NOMO-1 treated with DMSO at 0.1 percent for 48 hours (cell line): ENCODE measurements around the gene ELOB.

ENCODE experiments used
- DNase-seq: peaks from one replicate; lab custom pipeline; 2025; ENCODE audit not compliant: unreplicated experiment; lab: John Stamatoyannopoulos, UW

Gene ELOB

GRCh38 chr16:2784358-2785100 is 7.4 kb upstream of the ELOB start:
- no peak for DNase-seq

GRCh38 chr16:2783581-2784357 is 6.7 kb upstream of the ELOB start:
- no peak for DNase-seq

- DNase-seq, result no peak
These were observed 5.7 kb upstream of the ELOB start for GRCh38 chr16:2782583-2783351.

- no peak for DNase-seq
These were observed 3.2 kb upstream of the ELOB start for GRCh38 chr16:2779978-2780898.

- DNase-seq, result no peak
These were observed 2.3 kb upstream of the ELOB start for GRCh38 chr16:2779151-2779920.

- no peak for DNase-seq
These were observed 1.5 kb upstream of the ELOB start for GRCh38 chr16:2778630-2778958.

- no peak for DNase-seq
These were observed 986 bp upstream of the ELOB start for GRCh38 chr16:2777903-2778629.

- no peak for DNase-seq
These were observed 460 bp downstream of the ELOB start for GRCh38 chr16:2776500-2777139.

GRCh38 chr16:2775765-2776499 is 1.1 kb downstream of the ELOB start:
- no peak for DNase-seq

- no peak for DNase-seq
These were observed 1.9 kb downstream of the ELOB start for GRCh38 chr16:2775131-2775716.

- DNase-seq, result no peak
These were observed 2.8 kb downstream of the ELOB start for GRCh38 chr16:2774161-2774891.

GRCh38 chr16:2773188-2773968 is 3.7 kb downstream of the ELOB start:
- no peak for DNase-seq

GRCh38 chr16:2771496-2772402 is 5.3 kb downstream of the ELOB start:
- no peak for DNase-seq

- DNase-seq, result no peak
These were observed 6.8 kb downstream of the ELOB start for GRCh38 chr16:2770057-2770951.
